Spleen (tissue), 11 donors: ENCODE results near the gene AKT2. TPM values are rescaled to one million over a fixed set of nuclear protein-coding genes. Genes with fewer than 3 reads are reported as not detected.

ENCODE experiments used
- DNase-seq: peaks from one replicate; pipeline ENCODE4 v3.0.0-alpha.2; 2020
- H3K27ac ChIP-seq, 8 donors: fragments of 200-600 bp; sonication (generic) in 7 of 8; 1 replicate in 4 of 8; 2 replicates in 4 of 8; pipeline versions ENCODE4 v1.5.0 to v1.8.0; 2016 to 2021; ENCODE audit warnings: inconsistent platforms in 4 of 8, mild to moderate bottlenecking in 4 of 8, moderate library complexity in 1 of 8
- H3K27me3 ChIP-seq, 7 donors: fragments of 200-600 bp; sonication (generic) in 6 of 7; replicated peaks in 1 of 7; 1 replicate in 4 of 7; 2 replicates in 3 of 7; pipeline versions ENCODE4 v1.5.0 to v1.8.0; 2016 to 2021; ENCODE audit warnings: inconsistent platforms in 3 of 7, mild to moderate bottlenecking in 1 of 7
- H3K36me3 ChIP-seq, 6 donors: fragments of 200-600 bp; sonication (generic) in 5 of 6; 1 replicate in 4 of 6; 2 replicates in 2 of 6; pipeline versions ENCODE4 v1.5.0 to v1.8.0; 2016 to 2021; ENCODE audit warnings: inconsistent platforms in 2 of 6
- H3K4me1 ChIP-seq, 6 donors: fragments of 200-600 bp; sonication (generic) in 5 of 6; 1 replicate in 3 of 6; 2 replicates in 3 of 6; pipeline versions ENCODE4 v1.5.0 to v1.8.0; 2016 to 2021; ENCODE audit warnings: inconsistent platforms in 3 of 6
- H3K4me3 ChIP-seq, 8 donors: fragments of 200-600 bp; sonication (generic) in 7 of 8; 1 replicate in 4 of 8; 2 replicates in 4 of 8; pipeline versions ENCODE4 v1.5.0 to v1.8.0; 2016 to 2021; ENCODE audit warnings: inconsistent platforms in 4 of 8, mild to moderate bottlenecking in 4 of 8, moderate library complexity in 2 of 8
- H3K9me3 ChIP-seq, 8 donors: fragments of 200-600 bp; sonication (generic) in 7 of 8; 1 replicate in 4 of 8; 2 replicates in 4 of 8; pipeline versions ENCODE4 v1.5.0 to v1.8.0; 2016 to 2021; ENCODE audit warnings: inconsistent platforms in 4 of 8
- CTCF ChIP-seq, 11 experiments: fragments of 200-600 bp in 7 of 11; fragments of 450-650 bp in 4 of 11; sonication (generic) in 4 of 11; IDR thresholded peaks in 8 of 11; conservative IDR thresholded peaks in 3 of 11; 1 replicate in 7 of 11; 2 replicates in 4 of 11; pipeline versions ENCODE4 v1.4.0 to v1.8.0; 2016 to 2021; ENCODE audit warnings: antibody characterized with exemption in 11 of 11, inconsistent platforms in 4 of 11, mild to moderate bottlenecking in 1 of 11
- POLR2A ChIP-seq, 3 donors: fragments of 450-650 bp; IDR thresholded peaks; one replicate each; pipeline ENCODE4 v1.5.1; 2017; ENCODE audit warnings: antibody characterized with exemption in 3 of 3, mild to moderate bottlenecking in 1 of 3
- POLR2AphosphoS5 ChIP-seq, 3 donors: sonication (generic); formaldehyde crosslinking; IDR thresholded peaks; one replicate each; pipeline ENCODE4 v1.5.1; 2017; ENCODE audit warnings: antibody characterized with exemption in 3 of 3
- WGBS, 5 donors: extraction: QIAGEN DNeasy Blood & Tissue Kit in 3 of 5; methylation state at CpG; one replicate each; pipeline versions ENCODE4 v1.1.5 to v1.1.7; 2013 to 2018; 5-methylcytosine and 5-hydroxymethylcytosine counted together
- intact Hi-C: fragments of 100-400 bp; cut with DNase I; formaldehyde crosslinking; loops from one replicate; pipeline ENCODE4 v1.15.0; 2023; ENCODE audit warnings: low total_unique reads
- polyA plus RNA-seq, 3 donors: library from polyadenylated mRNA; stranded (reverse); fragments of 200-250 nt; gene quantifications; one replicate each; pipeline ENCODE4 v1.2.1, GENCODE V29; 2013
- total RNA-seq, 7 donors: library from RNA; depleted of rRNA in 3 of 7; stranded (reverse); fragments of >200 nt in 3 of 7; fragmentation: NEBNext Ultra II Directional in 4 of 7; extraction: Animal tissue kit (Norgen Biotek cat#: 25700) in 4 of 7; gene quantifications; one replicate each; pipeline versions ENCODE4 v1.1.0 to v1.2.1, GENCODE V29; 2016 to 2021
- donor health status: healthy with polysubstance abuse.
- donor health status: DM: no; HTN: no; CAD: no; lungs with moderate emphysema.
- donor health status: DM: no; HTN: no; CAD: no.
- donor health status: Bipolar disorder and iron deficiency.
- donor health status: healthy.
- donor health status: DM: no; HTN: no; CAD: no.
- donor health status: DM: yes; HTN: yes; CAD: no.

Gene AKT2
- total and polyA plus RNA-seq, 10 donors = 28.8 to 134 (median 98.9) TPM

GRCh38 chr19:40269216-40269940 is 15.8 kb downstream of the AKT2 start:
- intact Hi-C loops = no loop called here
- no peak for TF ChIP-seq POLR2A (IDR thresholded peaks at IDR 0.05)
- no peak for TF ChIP-seq CTCF (IDR thresholded peaks at IDR 0.05 in 8 of 11, conservative IDR thresholded peaks at IDR 0.05 in 3 of 11)
- no peak for TF ChIP-seq POLR2AphosphoS5 (IDR thresholded peaks at IDR 0.05)
- no peaks in the 10 kb centered on the region for H3K9me3 ChIP-seq
- H3K27me3 ChIP-seq = no peaks in the 10 kb centered on the region
- DNase-seq = no peak
- peaks cover 0 to 71% (median 9%) of the 10 kb centered on the region in 6 donors for H3K36me3 ChIP-seq
- peaks cover 11 to 84% (median 48%) of the 10 kb centered on the region in 6 donors for H3K4me1 ChIP-seq
- no peak overlapping the region for H3K27ac ChIP-seq
- 81 to 92% (median 91%) methylated on average over 11 of the region's 11 CpGs for WGBS, 5 donors
- H3K4me3 ChIP-seq = no peak overlapping the region

GRCh38 chr19:40267601-40267997 is 17.5 kb downstream of the AKT2 start:
- H3K4me3 ChIP-seq = no peak overlapping the region
- intact Hi-C loops = no loop called here
- no peak overlapping the region for H3K27ac ChIP-seq
- TF ChIP-seq CTCF (IDR thresholded peaks at IDR 0.05 in 8 of 11, conservative IDR thresholded peaks at IDR 0.05 in 3 of 11) (no peak), POLR2A (IDR thresholded peaks at IDR 0.05) (no peak), POLR2AphosphoS5 (IDR thresholded peaks at IDR 0.05) (no peak)
- no peak for DNase-seq
- no peaks in the 10 kb centered on the region for H3K9me3 ChIP-seq
- no peaks in the 10 kb centered on the region for H3K27me3 ChIP-seq
- 83 to 89% (median 84%) methylated on average over 6 of the region's 6 CpGs for WGBS, 5 donors
- H3K4me1 ChIP-seq = peaks cover 2 to 67% (median 32%) of the 10 kb centered on the region in 6 donors
- H3K36me3 ChIP-seq = peaks cover 0 to 84% (median 23%) of the 10 kb centered on the region in 6 donors

GRCh38 chr19:40266912-40267600 is 18.1 kb downstream of the AKT2 start:
- peaks cover 2 to 64% (median 29%) of the 10 kb centered on the region in 6 donors for H3K4me1 ChIP-seq
- intact Hi-C loops = no loop called here
- H3K4me3 ChIP-seq = no peak overlapping the region
- H3K36me3 ChIP-seq = peaks cover 0 to 84% (median 28%) of the 10 kb centered on the region in 6 donors
- no peak overlapping the region for H3K27ac ChIP-seq
- 91 to 95% (median 92%) methylated on average over 15 of the region's 15 CpGs for WGBS, 5 donors
- TF ChIP-seq POLR2A (IDR thresholded peaks at IDR 0.05) (no peak), CTCF (IDR thresholded peaks at IDR 0.05 in 8 of 11, conservative IDR thresholded peaks at IDR 0.05 in 3 of 11) (no peak), POLR2AphosphoS5 (IDR thresholded peaks at IDR 0.05) (no peak)
- no peak for DNase-seq
- no peaks in the 10 kb centered on the region for H3K27me3 ChIP-seq
- no peaks in the 10 kb centered on the region for H3K9me3 ChIP-seq

GRCh38 chr19:40266119-40266518 is 19.0 kb downstream of the AKT2 start:
- no peaks in the 10 kb centered on the region for H3K27me3 ChIP-seq
- WGBS, 5 donors = 81 to 86% (median 83%) methylated on average over 17 of the region's 17 CpGs
- peaks cover 0 to 64% (median 26%) of the 10 kb centered on the region in 6 donors for H3K4me1 ChIP-seq
- no peaks in the 10 kb centered on the region for H3K9me3 ChIP-seq
- no peak overlapping the region for H3K4me3 ChIP-seq
- peak in 1 of 3 donors; percentile 6 for TF ChIP-seq POLR2AphosphoS5 (IDR thresholded peaks at IDR 0.05)
- TF ChIP-seq POLR2A (IDR thresholded peaks at IDR 0.05) = no peak
- H3K27ac ChIP-seq = no peak overlapping the region
- intact Hi-C loops = no loop called here
- no peak for DNase-seq
- peaks cover 0 to 82% (median 28%) of the 10 kb centered on the region in 6 donors for H3K36me3 ChIP-seq
